GM12873 (cell line): ENCODE measurements around the gene CYB5A.

ENCODE experiments used
- CTCF ChIP-seq: IDR thresholded peaks from 2 replicates; pipeline ENCODE4 v1.5.1; 2012; ENCODE audit warnings: low read depth, mild to moderate bottlenecking, moderate library complexity, low read length, control low read depth; ENCODE audit not compliant: insufficient read depth; ENCODE audit errors: missing control alignments

Gene CYB5A

GRCh38 chr18:74310411-74310810 is 18.6 kb upstream of the CYB5A start:
- TF ChIP-seq CTCF: peak; percentile 58

GRCh38 chr18:74303936-74304335 is 12.2 kb upstream of the CYB5A start:
- no peak for TF ChIP-seq CTCF

GRCh38 chr18:74303306-74303705 is 11.5 kb upstream of the CYB5A start:
- no peak for TF ChIP-seq CTCF

- no peak for TF ChIP-seq CTCF
These were observed 8.0 kb upstream of the CYB5A start for GRCh38 chr18:74299746-74300145.

GRCh38 chr18:74299162-74299561 is 7.4 kb upstream of the CYB5A start:
- no peak for TF ChIP-seq CTCF

- no peak for TF ChIP-seq CTCF
These were observed 2.8 kb upstream of the CYB5A start for GRCh38 chr18:74294526-74294925.

- TF ChIP-seq CTCF: no peak
These were observed 737 bp upstream of the CYB5A start for GRCh38 chr18:74292541-74292858.

- no peak for TF ChIP-seq CTCF
These were observed 342 bp downstream of the CYB5A start for GRCh38 chr18:74291472-74291770.
